HG02588 (cell line): Measurements from ENCODE around the gene CDC34.

Source experiments
- ATAC-seq: cut with Tn5 transposase; IDR thresholded peaks from one replicate; pipeline ENCODE4 v1.9.1; 2021; ENCODE audit warnings: mild to moderate bottlenecking, moderate library complexity; ENCODE audit not compliant: unreplicated experiment

Gene CDC34

GRCh38 chr19:540867-541637 lies 9.5 kb downstream of the CDC34 start:
- no peak for ATAC-seq

DNA sequence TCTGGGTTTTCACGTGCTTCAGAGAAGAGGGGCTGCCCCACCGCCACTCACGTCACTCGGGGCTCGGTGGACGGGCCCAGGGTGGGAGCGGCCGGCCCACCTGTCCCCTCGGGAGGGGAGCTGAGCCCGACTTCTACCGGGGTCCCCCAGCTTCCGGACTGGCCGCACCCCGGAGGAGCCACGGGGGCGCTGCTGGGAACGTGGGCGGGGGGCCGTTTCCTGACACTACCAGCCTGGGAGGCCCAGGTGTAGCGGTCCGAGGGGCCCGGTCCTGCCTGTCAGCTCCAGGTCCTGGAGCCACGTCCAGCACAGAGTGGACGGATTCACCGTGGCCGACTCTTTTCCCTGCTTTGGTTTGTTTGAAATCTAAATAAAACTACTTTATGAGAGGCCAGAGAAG lies 10.1 kb downstream of the CDC34 start:
- no peak for ATAC-seq

DNA sequence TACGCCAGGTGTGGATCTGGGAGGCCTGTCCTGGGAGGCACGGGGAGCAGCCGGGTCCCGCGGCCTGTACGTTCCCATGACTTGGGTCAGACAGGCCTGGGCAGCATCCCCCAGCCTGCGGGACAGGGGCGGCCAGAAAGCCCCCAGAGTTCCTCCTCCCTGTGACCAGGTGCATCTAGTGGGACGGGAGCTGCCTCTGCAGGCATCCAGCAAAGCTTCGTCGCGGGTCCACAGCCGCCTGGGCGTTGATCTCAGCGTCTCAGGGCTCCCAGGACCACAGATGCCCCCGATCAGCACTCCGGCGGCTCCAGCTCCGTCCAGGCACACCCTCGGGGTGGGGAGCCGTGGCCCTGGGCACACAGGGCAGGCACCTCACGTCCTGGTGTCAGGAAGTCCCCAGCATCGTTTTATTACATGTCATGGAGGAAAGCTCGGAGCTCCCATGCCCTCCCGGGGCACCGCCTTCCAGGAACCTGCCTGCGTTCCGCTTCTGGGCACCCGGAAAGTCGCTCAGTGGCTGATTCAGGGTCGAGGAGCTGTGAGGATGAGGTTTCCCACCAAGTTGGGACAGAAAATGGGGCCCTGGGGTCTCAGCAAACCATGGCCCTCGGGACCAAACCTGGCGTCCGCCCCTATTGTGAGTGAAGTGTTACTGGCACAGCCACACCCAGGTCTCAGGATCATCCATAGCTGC lies 10.8 kb downstream of the CDC34 start:
- no peak for ATAC-seq

DNA sequence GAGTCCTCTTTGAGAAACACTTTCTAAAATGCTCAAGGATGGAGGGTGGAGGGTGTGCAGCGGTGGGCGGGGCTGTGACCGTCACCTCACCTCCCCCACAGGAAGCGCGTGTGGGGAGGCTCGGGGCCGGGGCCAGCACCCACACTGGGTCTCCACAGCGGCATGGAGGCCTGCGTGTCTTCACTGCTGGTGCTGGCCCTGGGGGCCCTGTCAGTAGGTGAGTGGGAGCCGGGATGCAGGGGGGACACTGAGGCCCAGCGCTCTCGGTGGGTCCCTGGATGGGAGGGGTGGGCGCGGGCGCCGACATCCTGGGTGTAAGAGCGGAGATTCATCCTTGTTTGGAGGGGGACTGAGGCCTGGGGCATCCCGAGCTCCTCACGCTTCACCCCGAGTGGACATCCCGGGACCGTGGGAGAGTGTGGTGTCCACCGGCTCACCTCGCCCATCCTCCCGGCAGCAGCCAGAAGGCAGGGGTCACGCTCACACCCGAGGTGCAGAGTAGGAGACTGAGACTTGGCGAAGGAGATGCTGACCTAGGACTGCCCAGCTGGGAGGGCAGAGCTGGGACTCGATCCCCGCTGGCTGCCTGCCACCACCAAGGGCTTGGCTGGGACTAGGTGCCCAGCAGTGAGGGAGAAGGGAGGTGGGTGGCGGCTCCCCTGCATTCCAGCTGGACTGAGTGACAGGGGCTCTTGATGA lies 12.5 kb downstream of the CDC34 start, which contains the start of gene GZMM:
GZMM (plus strand) TSS at position 144 of the 699 bp plus-strand sequence; CDS start at position 163, 19 bp downstream.
- no peak for ATAC-seq

GRCh38 chr19:547117-547516 lies 15.6 kb downstream of the CDC34 start:
- no peak for ATAC-seq

DNA sequence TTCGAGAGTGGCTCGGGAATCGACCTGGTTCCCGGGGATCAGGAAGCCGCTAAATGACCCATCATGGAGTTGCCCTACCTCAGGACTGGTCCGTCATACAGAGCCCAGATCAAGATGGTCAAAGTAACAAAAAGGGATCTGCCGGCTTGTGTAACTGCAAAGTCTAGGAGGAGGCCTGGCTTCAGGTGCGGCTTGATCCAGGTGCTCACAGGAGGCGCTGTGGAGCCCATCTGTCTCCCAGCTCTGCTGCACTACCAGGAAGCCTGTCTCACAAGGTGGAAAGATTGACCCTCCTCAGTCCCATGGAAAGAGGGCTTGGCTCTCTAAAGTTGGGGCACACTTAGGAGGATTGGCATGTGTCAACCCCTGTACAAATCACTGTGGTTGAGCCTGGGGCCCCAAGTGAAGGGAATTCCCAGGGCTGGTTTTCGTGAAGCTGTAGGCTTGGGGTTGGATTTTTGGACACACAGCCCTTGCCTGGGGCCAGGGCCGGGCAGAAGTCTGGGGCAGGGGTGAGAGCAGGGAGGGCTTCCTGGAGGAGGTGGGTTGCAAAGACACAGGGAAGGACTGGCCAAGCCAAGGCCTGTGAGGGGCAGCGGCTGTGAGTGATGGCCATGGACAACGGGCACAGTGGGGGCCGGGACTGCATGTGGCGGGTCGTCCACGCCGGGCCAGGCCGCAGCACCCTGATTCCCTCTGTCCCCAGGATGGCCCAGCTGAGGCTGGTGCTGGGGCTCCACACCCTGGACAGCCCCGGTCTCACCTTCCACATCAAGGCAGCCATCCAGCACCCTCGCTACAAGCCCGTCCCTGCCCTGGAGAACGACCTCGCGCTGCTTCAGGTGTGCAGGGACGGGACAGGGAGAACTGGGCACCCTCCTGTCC lies 16.5 kb downstream of the CDC34 start:
- ATAC-seq, result no peak

- ATAC-seq, result no peak
These were observed 17.6 kb downstream of the CDC34 start for GRCh38 chr19:548886-549830.

- ATAC-seq, result no peak
These were observed 23.3 kb downstream of the CDC34 start for GRCh38 chr19:554817-555216.

DNA sequence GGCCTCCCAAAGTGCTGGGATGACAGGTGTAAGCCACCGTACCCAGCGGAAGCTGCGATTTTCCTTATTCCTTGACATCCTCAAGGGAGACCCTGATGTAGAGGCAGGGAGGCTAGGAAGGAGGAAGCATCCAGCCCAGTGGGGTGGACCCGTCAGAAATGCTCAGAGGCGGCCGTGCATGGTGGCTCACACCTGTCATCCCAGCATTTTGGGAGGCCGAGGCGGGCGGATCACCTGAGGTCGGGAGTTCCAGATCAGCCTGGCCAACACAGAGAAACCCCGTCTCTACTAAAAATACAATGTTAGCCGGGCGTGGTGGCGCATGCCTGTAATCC lies 23.9 kb downstream of the CDC34 start:
- ATAC-seq, result no peak

DNA sequence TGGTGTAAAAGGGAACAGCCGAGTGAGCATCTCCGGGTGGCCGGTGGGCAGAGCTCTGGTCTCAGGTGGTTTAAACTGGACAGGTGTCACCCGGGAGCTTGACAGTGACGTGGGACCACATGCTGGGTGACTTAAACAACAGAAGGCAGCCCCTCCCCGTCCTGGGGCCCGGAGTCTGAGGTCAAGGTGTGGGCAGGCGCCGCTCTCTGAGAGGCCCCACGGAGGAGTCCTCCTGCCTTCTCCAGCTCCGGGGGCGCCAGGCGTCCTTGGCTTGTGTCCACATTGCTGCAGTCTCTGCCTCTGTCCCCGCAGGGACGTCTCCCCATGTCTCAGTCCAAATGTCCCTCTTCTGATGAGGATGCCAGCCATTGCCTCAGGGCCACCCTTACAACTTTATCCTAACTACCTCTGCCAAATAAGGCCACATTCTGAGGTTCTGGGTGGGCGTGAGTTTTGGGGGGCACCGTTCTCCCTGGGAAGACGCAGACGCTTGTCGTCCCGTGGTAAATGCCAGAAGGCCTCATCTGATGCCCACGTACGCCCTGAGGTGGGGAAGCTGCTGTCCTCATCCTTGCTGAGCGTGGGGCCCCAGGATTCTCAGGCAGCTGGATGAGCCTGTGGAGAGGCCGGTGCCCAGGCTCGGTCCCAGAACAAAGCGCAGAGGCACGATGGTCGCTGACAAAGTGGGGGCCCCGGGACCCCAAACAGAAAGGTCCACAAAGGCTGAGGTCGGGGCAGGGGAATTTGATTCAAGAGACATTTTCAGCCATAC lies 25.2 kb downstream of the CDC34 start:
- ATAC-seq, result no peak

- no peak for ATAC-seq
These were observed 27.3 kb downstream of the CDC34 start for GRCh38 chr19:558770-559439.

- ATAC-seq, result no peak
These were observed 28.6 kb downstream of the CDC34 start for GRCh38 chr19:560121-560520.

DNA sequence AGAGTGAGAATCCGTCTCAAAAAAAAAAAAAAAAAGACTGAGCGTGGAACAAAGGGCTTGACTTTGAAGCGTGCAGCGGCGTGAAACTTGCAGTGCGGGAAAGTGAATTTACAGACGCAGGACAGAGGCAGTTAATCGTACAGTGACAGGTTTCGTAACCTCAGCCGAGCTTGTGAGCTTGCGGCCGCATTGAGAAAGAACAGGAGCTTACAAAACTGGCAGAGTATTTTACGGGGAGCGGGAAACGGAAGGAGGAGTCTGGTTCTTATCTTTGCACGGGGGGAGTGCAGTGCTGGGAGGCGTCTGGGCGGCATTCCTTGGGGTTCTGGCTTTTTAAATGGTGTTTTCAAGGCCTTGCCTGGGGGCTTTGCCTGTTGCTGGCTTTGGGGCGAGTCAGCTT lies 34.8 kb downstream of the CDC34 start:
- no peak for ATAC-seq

- ATAC-seq, result no peak
These were observed 35.3 kb downstream of the CDC34 start for GRCh38 chr19:566844-567243.

DNA sequence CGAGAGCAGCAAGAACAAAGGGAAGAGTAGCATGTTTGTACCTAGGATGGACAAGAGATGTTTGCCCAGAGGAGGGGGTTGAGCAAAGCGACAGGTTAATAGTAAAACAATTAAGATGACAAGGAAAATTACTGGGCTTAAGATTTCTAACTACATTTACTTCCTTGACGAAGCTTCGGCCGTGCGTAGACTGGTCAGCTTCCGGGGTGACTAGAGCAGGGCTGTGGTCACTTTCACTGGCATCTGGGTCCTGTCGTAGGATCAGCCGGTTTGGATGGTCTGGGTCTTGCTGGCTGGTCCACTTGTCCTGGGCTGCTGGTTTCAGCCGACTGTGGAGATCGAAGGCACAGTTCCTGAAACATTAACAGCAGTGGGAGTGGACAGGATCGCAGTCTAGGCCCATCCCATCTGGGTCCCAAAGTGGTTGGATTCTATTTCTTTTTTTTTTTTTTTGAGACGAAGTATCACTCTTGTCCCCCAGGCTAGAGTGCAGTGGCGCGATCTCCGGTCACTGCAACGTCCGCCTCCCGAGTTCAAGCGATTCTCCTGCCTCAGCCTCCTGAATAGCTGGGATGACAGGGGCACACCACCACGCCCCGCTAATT lies 35.8 kb downstream of the CDC34 start:
- no peak for ATAC-seq

DNA sequence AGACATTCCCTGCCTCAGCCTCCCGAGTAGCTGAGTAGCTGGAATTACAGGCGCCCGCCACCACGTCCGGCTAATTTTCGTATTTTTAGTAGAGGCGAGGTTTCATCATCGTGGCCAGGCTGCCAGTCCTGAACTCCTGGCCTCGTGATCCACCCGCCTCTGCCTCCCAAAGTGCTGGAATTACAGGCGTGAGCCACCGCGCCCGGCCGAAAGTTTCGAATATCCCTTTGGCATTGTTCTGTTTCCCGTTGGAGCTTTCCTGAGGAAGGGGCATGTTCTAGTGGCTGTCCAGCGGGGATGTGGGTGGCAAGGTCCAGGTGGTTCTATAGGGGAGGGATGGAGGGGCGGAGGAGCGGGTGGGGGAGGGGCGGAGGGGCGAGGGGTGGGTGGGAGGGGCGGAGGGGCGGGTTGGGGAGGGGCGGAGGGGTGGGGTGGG lies 38.7 kb downstream of the CDC34 start:
- no peak for ATAC-seq

GRCh38 chr19:570937-571565 lies 39.5 kb downstream of the CDC34 start:
- no peak for ATAC-seq

DNA sequence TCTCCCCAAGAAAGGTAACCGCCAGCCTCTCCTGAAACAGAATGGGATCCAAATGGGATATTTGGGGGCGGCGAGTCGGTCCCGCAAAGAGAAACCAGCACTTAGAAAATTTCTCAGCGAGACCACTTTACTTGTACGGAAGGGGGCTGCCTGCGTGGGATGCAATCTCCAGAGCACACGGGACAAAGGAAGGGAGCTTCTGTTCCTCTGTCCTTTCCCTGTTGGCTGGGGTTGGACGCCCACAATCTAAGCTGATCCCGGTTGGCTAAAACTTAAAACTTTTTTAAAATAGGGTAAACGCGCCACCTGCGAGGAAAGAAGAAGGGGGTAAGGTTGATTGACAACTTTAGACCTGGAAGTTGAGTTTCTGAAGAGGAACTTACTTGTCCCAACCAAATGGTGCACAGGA lies 40.0 kb downstream of the CDC34 start:
- no peak for ATAC-seq
